ENCODE data around the gene RNASE2. TPM values are rescaled to one million over a fixed set of nuclear protein-coding genes. Genes with fewer than 3 reads are reported as not detected.
A peak's percentile ranks its signal among the peaks of the same experiment; 100 is the strongest.

Gene RNASE2
- total and polyA plus RNA-seq, 2 donors (not counting 3 experiments of a cell fraction or from before 2014, with no cell fraction given), result not detected

DNA sequence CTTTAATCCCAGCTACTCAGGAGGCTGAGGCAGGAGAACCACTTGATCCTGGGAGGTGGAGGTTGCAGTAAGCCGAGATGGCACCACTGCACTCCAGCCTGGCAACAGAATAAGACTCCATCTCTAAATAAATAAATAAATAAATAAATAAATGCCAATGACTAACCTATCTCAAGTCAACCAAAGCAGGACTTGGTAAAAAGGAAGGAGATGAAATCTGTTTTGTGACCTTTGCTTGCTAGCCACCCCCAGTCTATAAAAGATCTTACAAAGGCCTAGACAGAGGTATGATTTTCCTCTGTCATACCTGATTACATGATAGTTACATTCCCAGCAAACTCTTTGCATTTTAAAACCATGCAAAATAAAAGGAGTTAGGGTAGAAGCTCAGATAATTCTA is 21.0 kb downstream of the RNASE2 start:
- intact Hi-C loops (cut with micrococcal nuclease), result loop anchor here (10.0 kb wide), 1 partner anchor 191 kb away; the partner anchor contains the start of gene RNASE6
- TF ChIP-seq, protein P1, sequence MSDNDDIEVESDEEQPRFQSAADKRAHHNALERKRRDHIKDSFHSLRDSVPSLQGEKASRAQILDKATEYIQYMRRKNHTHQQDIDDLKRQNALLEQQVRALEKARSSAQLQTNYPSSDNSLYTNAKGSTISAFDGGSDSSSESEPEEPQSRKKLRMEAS (IDR thresholded peaks at IDR 0.05; ENCODE audit: insufficient read depth, insufficient read length), result no peak
- TF ChIP-seq POLR2A (IDR thresholded peaks at IDR 0.05; ENCODE audit: low read depth, low read length), result no peak
- no peak for TF ChIP-seq FOS (IDR thresholded peaks at IDR 0.05; ENCODE audit: borderline replicate concordance, insufficient read depth, low read length)
- TF ChIP-seq EZH2 (IDR thresholded peaks at IDR 0.05; ENCODE audit: borderline replicate concordance, low read depth, low read length, severe bottlenecking), result no peak
- TF ChIP-seq JUN (IDR thresholded peaks at IDR 0.05; ENCODE audit: borderline replicate concordance, insufficient read depth, insufficient read length, low read depth), result no peak
- TF ChIP-seq POLR2AphosphoS5 (IDR thresholded peaks at IDR 0.05; ENCODE audit: insufficient read depth, low read depth, low read length), result no peak
- TF ChIP-seq GATA2 (IDR thresholded peaks at IDR 0.05; ENCODE audit: insufficient read depth, insufficient read length, low read depth, low read length), result no peak
- TF ChIP-seq, protein P2, sequence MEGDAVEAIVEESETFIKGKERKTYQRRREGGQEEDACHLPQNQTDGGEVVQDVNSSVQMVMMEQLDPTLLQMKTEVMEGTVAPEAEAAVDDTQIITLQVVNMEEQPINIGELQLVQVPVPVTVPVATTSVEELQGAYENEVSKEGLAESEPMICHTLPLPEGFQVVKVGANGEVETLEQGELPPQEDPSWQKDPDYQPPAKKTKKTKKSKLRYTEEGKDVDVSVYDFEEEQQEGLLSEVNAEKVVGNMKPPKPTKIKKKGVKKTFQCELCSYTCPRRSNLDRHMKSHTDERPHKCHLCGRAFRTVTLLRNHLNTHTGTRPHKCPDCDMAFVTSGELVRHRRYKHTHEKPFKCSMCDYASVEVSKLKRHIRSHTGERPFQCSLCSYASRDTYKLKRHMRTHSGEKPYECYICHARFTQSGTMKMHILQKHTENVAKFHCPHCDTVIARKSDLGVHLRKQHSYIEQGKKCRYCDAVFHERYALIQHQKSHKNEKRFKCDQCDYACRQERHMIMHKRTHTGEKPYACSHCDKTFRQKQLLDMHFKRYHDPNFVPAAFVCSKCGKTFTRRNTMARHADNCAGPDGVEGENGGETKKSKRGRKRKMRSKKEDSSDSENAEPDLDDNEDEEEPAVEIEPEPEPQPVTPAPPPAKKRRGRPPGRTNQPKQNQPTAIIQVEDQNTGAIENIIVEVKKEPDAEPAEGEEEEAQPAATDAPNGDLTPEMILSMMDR (IDR thresholded peaks at IDR 0.05; ENCODE audit: extremely low read depth in 1 of 2, insufficient read depth in 1 of 2, low read depth in 1 of 2, low read length in 2 of 2), result no peak
- TF ChIP-seq MYC (IDR thresholded peaks at IDR 0.05; ENCODE audit: low read depth, low read length), result no peak
- CTCF ChIA-PET, result no interaction called here

More for the DNA sequence above, 21.0 kb downstream of the RNASE2 start:
- Histone ChIP-seq H3K4me1 (ENCODE audit: control insufficient read depth, extremely low read depth, insufficient read depth, low read length) (peaks cover 18% of the 10 kb centered on the region), H3K36me3 (ENCODE audit: control insufficient read depth in 2 of 2, extremely low read depth in 1 of 2, insufficient read depth in 2 of 2, low read length in 2 of 2) (no peaks in the 10 kb centered on the region), H3K9me1 (replicated peaks; ENCODE audit: control insufficient read depth, extremely low read depth, insufficient read depth, low read length) (no peaks in the 10 kb centered on the region), H3K79me2 (ENCODE audit: control insufficient read depth, insufficient read depth, low read length) (no peaks in the 10 kb centered on the region), H3K27me3 (ENCODE audit: control insufficient read depth in 2 of 2, insufficient read depth in 2 of 2, low read length in 2 of 2) (no peaks in the 10 kb centered on the region), H4K20me1 (replicated peaks; ENCODE audit: control insufficient read depth, extremely low read depth, insufficient read depth, low read length) (no peaks in the 10 kb centered on the region), H3K4me3 (replicated peaks in 1 of 3; ENCODE audit: insufficient read depth in 1 of 3, low read depth in 1 of 3, low read length in 3 of 3) (no peak overlapping the region), H3K9ac (replicated peaks; ENCODE audit: extremely low read depth, insufficient read depth, low read length) (no peak overlapping the region), H3K9me3 (replicated peaks; ENCODE audit: control insufficient read depth, insufficient read depth, low read length) (no peaks in the 10 kb centered on the region), H3K4me2 (ENCODE audit: insufficient read depth, low read length) (no peak overlapping the region), H2AFZ (ENCODE audit: low read depth, low read length) (no peak overlapping the region), H3K27ac (ENCODE audit: insufficient read depth, low read depth, low read length) (no peak overlapping the region)
- FAIRE-seq, result no peak
- POLR2A ChIA-PET, result no interaction called here
- BruUV-seq (replicated peaks), result no TSS peak
- dilution Hi-C loops (cut with MboI; ENCODE audit: extremely low pct_ligation_motif_present, low sequenced_read_pairs), result no loop called here
- DNase-seq (ENCODE audit: low read depth, low spot score), result peak; percentile 47
